ENCODE results near the gene RPS6KB2.

- TF ChIP-seq SIN3A (IDR thresholded peaks at IDR 0.05; ENCODE audit: borderline replicate concordance, insufficient read depth, low read length) (no peak), TAF1 (IDR thresholded peaks at IDR 0.05; ENCODE audit: borderline replicate concordance, insufficient read depth, low read length) (no peak), POLR2AphosphoS5 (IDR thresholded peaks at IDR 0.05; ENCODE audit: low read depth, low read length) (no peak), REST (IDR thresholded peaks at IDR 0.05; ENCODE audit: insufficient read depth in 1 of 2, low read depth in 2 of 2, low read length in 2 of 2) (no peak)
These were observed 32.1 kb upstream of the RPS6KB2 start for GRCh38 chr11:67396259-67396581.
